Measurements from ENCODE around the gene RGS19.

RGS19 gene

GRCh38 chr20:64111841-64112641 is 32.7 kb upstream of the RGS19 start:
- no peak for DNase-seq (ENCODE audit: low read depth in 2 of 2)
- TF ChIP-seq, protein P1, sequence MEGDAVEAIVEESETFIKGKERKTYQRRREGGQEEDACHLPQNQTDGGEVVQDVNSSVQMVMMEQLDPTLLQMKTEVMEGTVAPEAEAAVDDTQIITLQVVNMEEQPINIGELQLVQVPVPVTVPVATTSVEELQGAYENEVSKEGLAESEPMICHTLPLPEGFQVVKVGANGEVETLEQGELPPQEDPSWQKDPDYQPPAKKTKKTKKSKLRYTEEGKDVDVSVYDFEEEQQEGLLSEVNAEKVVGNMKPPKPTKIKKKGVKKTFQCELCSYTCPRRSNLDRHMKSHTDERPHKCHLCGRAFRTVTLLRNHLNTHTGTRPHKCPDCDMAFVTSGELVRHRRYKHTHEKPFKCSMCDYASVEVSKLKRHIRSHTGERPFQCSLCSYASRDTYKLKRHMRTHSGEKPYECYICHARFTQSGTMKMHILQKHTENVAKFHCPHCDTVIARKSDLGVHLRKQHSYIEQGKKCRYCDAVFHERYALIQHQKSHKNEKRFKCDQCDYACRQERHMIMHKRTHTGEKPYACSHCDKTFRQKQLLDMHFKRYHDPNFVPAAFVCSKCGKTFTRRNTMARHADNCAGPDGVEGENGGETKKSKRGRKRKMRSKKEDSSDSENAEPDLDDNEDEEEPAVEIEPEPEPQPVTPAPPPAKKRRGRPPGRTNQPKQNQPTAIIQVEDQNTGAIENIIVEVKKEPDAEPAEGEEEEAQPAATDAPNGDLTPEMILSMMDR (IDR thresholded peaks at IDR 0.05; ENCODE audit: low read depth, low read length), result no peak
- no peak overlapping the region for H3K4me3 ChIP-seq (replicated peaks in 1 of 2; ENCODE audit: low read depth in 2 of 2, low read length in 2 of 2)

GRCh38 chr20:64110411-64111068 is 31.2 kb upstream of the RGS19 start:
- no peak overlapping the region for H3K4me3 ChIP-seq (replicated peaks in 1 of 2; ENCODE audit: low read depth in 2 of 2, low read length in 2 of 2)
- no peak for DNase-seq (ENCODE audit: low read depth in 2 of 2)
- TF ChIP-seq, protein P1 (IDR thresholded peaks at IDR 0.05; ENCODE audit: low read depth, low read length), result no peak

DNA sequence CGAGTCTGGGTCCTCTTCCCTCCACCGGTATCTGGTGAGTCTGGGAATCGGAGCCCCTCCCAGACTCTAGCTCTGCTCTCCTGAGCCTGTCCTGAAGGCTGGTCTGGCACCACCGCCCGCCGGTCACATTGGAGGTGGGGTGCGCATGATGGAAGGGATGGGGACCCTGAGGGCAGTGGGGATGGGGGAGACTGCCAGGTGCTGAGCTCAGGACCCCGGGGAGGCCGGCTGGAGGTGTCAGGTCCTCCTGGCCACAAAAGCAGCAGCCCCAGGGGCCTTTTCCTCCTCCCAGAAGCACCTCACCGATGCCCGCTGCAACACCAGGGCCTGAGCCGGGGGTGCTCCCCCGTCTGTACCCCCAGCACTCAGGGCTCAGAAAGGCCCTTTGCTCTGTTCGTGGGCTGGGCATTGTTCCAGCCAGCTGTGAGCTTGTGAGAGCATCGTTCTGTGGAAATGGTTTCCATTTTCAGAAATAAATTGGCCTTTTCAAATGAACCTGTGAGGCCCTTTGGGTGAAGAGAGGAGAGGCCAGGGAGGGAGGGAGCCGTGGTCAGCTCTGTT is 30.6 kb upstream of the RGS19 start:
- H3K4me3 ChIP-seq (replicated peaks in 1 of 2; ENCODE audit: low read depth in 2 of 2, low read length in 2 of 2), result no peak overlapping the region
- no peak for DNase-seq (ENCODE audit: low read depth in 2 of 2)
- TF ChIP-seq, protein P1 (IDR thresholded peaks at IDR 0.05; ENCODE audit: low read depth, low read length), result no peak

- no peak overlapping the region for H3K4me3 ChIP-seq (replicated peaks in 1 of 2; ENCODE audit: low read depth in 2 of 2, low read length in 2 of 2)
- TF ChIP-seq, protein P1 (IDR thresholded peaks at IDR 0.05; ENCODE audit: low read depth, low read length), result no peak
- DNase-seq (ENCODE audit: low read depth in 2 of 2), result no peak
These were observed 29.7 kb upstream of the RGS19 start for GRCh38 chr20:64108731-64109681.

- DNase-seq (ENCODE audit: low read depth in 2 of 2), result no peak
- TF ChIP-seq, protein P1 (IDR thresholded peaks at IDR 0.05; ENCODE audit: low read depth, low read length), result no peak
- no peak overlapping the region for H3K4me3 ChIP-seq (replicated peaks in 1 of 2; ENCODE audit: low read depth in 2 of 2, low read length in 2 of 2)
These were observed 28.6 kb upstream of the RGS19 start for GRCh38 chr20:64107736-64108457.
